GM12878 (cell line): ENCODE results near the gene TRIM54. TPM values are rescaled to one million over a fixed set of nuclear protein-coding genes. Genes with fewer than 3 reads are reported as not detected.

Experiments used
- ATAC-seq: fragments of 200-7000 bp; cut with Tn5 transposase; 3 replicates; pipeline ENCODE4 v1.9.1; 2020; ENCODE audit warnings: mild to moderate bottlenecking, moderate library complexity
- BruUV-seq: library from RNA; stranded (reverse); fragments of 400-500 nt; replicated peaks from 2 replicates; lab custom pipeline; 2021; lab: Mats Ljungman, UMichigan
- CTCF ChIA-PET: fragments of 300-600 bp; sonication (Branson Sonifier 250); formaldehyde crosslinking; extraction: SDS; loops from one replicate; lab custom pipeline; 2021; ENCODE audit warnings: inconsistent platforms; lab: Yijun Ruan, JAX
- POLR2A ChIA-PET: fragments of 350-600 bp; formaldehyde crosslinking; extraction: SDS; loops from one replicate; lab custom pipeline; 2021; ENCODE audit warnings: inconsistent platforms; lab: Charles Lee
- RAD21 ChIA-PET: fragments of 300-600 bp; sonication (Branson Sonifier 250); formaldehyde crosslinking; loops from one replicate; lab custom pipeline; 2023; ENCODE audit warnings: antibody characterized with exemption; ENCODE audit not compliant: unreplicated experiment; lab: Charles Lee
- SMC1A ChIA-PET: fragments of 300-600 bp; sonication (Branson Sonifier 250); formaldehyde crosslinking; loops from one replicate; lab custom pipeline; 2023; ENCODE audit not compliant: unreplicated experiment, uncharacterized antibody; lab: Charles Lee
- DNase-seq: peaks from one replicate; pipeline ENCODE4 v3.0.0-alpha.2; 2011; ENCODE audit warnings: low read depth, low spot score
- FAIRE-seq: peaks from 3 replicates; lab custom pipeline; 2011; peaks lifted over from hg19 to GRCh38; lab: Jason Lieb, UNC
- H2AFZ ChIP-seq: 2 replicates; pipeline ENCODE4 v1.6.0; 2011; ENCODE audit warnings: low read depth, low read length, control low read depth; ENCODE audit not compliant: control insufficient read depth
- H3K27ac ChIP-seq: 2 replicates; pipeline ENCODE4 v1.5.1; 2011; ENCODE audit warnings: control low read depth; ENCODE audit not compliant: control insufficient read depth, insufficient read depth
- H3K27me3 ChIP-seq, 2 experiments: replicated peaks in 1 of 2; 2 replicates each; pipeline versions ENCODE4 v1.6.0 to v1.6.1; 2011; ENCODE audit warnings: low read length in 1 of 2; ENCODE audit not compliant: control insufficient read depth in 2 of 2, insufficient read depth in 2 of 2
- H3K36me3 ChIP-seq, 2 experiments: 2 replicates each; pipeline ENCODE4 v1.5.1; 2011; ENCODE audit warnings: low read length in 1 of 2; ENCODE audit not compliant: control insufficient read depth in 2 of 2, insufficient read depth in 2 of 2
- H3K4me1 ChIP-seq: 2 replicates; pipeline ENCODE4 v1.6.1; 2011; ENCODE audit warnings: mild to moderate bottlenecking, low read length, moderate library complexity, mixed read lengths; ENCODE audit not compliant: control insufficient read depth, insufficient read depth
- H3K4me2 ChIP-seq: 2 replicates; pipeline ENCODE4 v1.6.0; 2011; ENCODE audit warnings: control low read depth; ENCODE audit not compliant: control insufficient read depth, insufficient read depth
- H3K4me3 ChIP-seq: fragments of 200-600 bp; sonication (generic); 2 replicates; pipeline ENCODE4 v1.5.1; 2016
- H3K79me2 ChIP-seq: 2 replicates; pipeline ENCODE4 v1.6.0; 2011; ENCODE audit warnings: low read length; ENCODE audit not compliant: control insufficient read depth, insufficient read depth
- H3K9ac ChIP-seq: 2 replicates; pipeline ENCODE4 v1.8.0; 2011; ENCODE audit warnings: low read length, control low read depth, mixed read lengths; ENCODE audit not compliant: control insufficient read depth, insufficient read depth
- H3K9me3 ChIP-seq: replicated peaks from 3 replicates; pipeline ENCODE4 v1.5.1; 2011; ENCODE audit warnings: mild to moderate bottlenecking, low read length; ENCODE audit not compliant: control insufficient read depth, insufficient read depth
- H4K20me1 ChIP-seq: 2 replicates; pipeline ENCODE4 v1.6.0; 2011; ENCODE audit not compliant: control insufficient read depth, insufficient read depth
- BMI1 ChIP-seq: fragments of 450-650 bp; IDR thresholded peaks from 2 replicates; pipeline ENCODE4 v1.6.1; 2016; ENCODE audit warnings: mild to moderate bottlenecking, moderate library complexity, borderline replicate concordance
- CBFB ChIP-seq: IDR thresholded peaks from 2 replicates; pipeline ENCODE4 v1.6.1; 2016; ENCODE audit warnings: antibody characterized with exemption, low read depth
- CHD2 ChIP-seq: IDR thresholded peaks from 2 replicates; pipeline ENCODE4 v1.6.1; 2011; ENCODE audit warnings: low read depth, low read length, improper control_type of control experiment, borderline replicate concordance
- CHD4 ChIP-seq: fragments of 200-600 bp; sonication (generic); IDR thresholded peaks from 2 replicates; pipeline ENCODE4 v1.6.1; 2016; ENCODE audit warnings: mild to moderate bottlenecking
- CREM ChIP-seq: IDR thresholded peaks from 2 replicates; pipeline ENCODE4 v1.6.1; 2014; ENCODE audit warnings: antibody characterized with exemption, low read depth
- EED ChIP-seq: sonication (generic); IDR thresholded peaks from 2 replicates; pipeline ENCODE4 v1.6.1; 2016; ENCODE audit warnings: antibody characterized with exemption, low read depth
- HDAC2 ChIP-seq: fragments of 200-600 bp; sonication (generic); IDR thresholded peaks from 2 replicates; pipeline ENCODE4 v1.6.1; 2017
- JUNB ChIP-seq: IDR thresholded peaks from 2 replicates; pipeline ENCODE4 v1.6.1; 2016; ENCODE audit warnings: antibody characterized with exemption, mild to moderate bottlenecking
- JUND ChIP-seq: IDR thresholded peaks from 2 replicates; pipeline ENCODE4 v1.6.1; 2012; ENCODE audit warnings: low read depth, mild to moderate bottlenecking, low read length, improper control_type of control experiment, moderate library complexity
- KAT2A ChIP-seq: conservative IDR thresholded peaks from 2 replicates; pipeline ENCODE4 v1.6.1; 2011; ENCODE audit warnings: low read depth, low read length; ENCODE audit not compliant: control insufficient read depth
- NFIC ChIP-seq: IDR thresholded peaks from 2 replicates; pipeline ENCODE4 v1.6.1; 2012; ENCODE audit warnings: low read depth, mild to moderate bottlenecking, inconsistent platforms, low read length, moderate library complexity
- WRNIP1 ChIP-seq: IDR thresholded peaks from 2 replicates; pipeline ENCODE4 v1.6.1; 2011; ENCODE audit warnings: low read depth, low read length, improper control_type of control experiment, borderline replicate concordance
- WGBS: methylation state at CpG from one replicate; pipeline ENCODE4 v1.1.6; 2016; ENCODE audit warnings: low lambda C conversion rate; ENCODE audit not compliant: insufficient replicate concordance, insufficient coverage; ENCODE audit errors: missing lambda C conversion rate; 5-methylcytosine and 5-hydroxymethylcytosine counted together
- in situ Hi-C: fragments of 300-500 bp; cut with MboI; formaldehyde crosslinking; loops from 9 replicates; pipeline ENCODE4 v1.14.3; 2018; ENCODE audit warnings: mixed read lengths
- intact Hi-C: fragments of 100-400 bp; cut with micrococcal nuclease; formaldehyde crosslinking; loops from one replicate; pipeline ENCODE4 v1.14.2; 2022; ENCODE audit not compliant: unreplicated experiment
- polyA plus RNA-seq, 11 experiments: library from polyadenylated mRNA; depleted of rRNA in 4 of 11; unstranded in 6 of 11; stranded (reverse) in 5 of 11; fragments of >200 nt; fragmentation: Nextera tagmentation in 4 of 11; fragmentation: Illumina TruSeq in 1 of 11; extraction: Ambion mirVana in 4 of 11; extraction: Trizol in 1 of 11; gene quantifications; 1 replicate in 1 of 11; 2 replicates in 10 of 11; pipeline versions ENCODE4 v1.2.1 to v1.2.3, GENCODE V29; 2011 to 2016; ENCODE audit warnings: inconsistent platforms in 2 of 11, missing spikeins in 2 of 11, low read depth in 1 of 11
- total RNA-seq, 4 experiments: library from RNA; depleted of rRNA in 3 of 4; stranded (reverse); fragments of >200 nt in 3 of 4; fragmentation: Illumina TruSeq in 1 of 4; extraction: Trizol in 1 of 4; gene quantifications; 2 replicates each; pipeline versions ENCODE4 v1.2.1 to v1.2.3, GENCODE V29; 2013 to 2021
- TF ChIP-seq, protein P1 (sequence below): fragments of 450-650 bp; IDR thresholded peaks from 2 replicates; pipeline ENCODE4 v1.6.1; 2017; ENCODE audit warnings: mild to moderate bottlenecking, moderate library complexity

TRIM54 gene
- total and polyA plus RNA-seq, 10 of the 15 experiments (the other 5 are each of a cell fraction or from before 2014, with no cell fraction given) = 0.03 to 0.08 TPM; not detected in 8

DNA sequence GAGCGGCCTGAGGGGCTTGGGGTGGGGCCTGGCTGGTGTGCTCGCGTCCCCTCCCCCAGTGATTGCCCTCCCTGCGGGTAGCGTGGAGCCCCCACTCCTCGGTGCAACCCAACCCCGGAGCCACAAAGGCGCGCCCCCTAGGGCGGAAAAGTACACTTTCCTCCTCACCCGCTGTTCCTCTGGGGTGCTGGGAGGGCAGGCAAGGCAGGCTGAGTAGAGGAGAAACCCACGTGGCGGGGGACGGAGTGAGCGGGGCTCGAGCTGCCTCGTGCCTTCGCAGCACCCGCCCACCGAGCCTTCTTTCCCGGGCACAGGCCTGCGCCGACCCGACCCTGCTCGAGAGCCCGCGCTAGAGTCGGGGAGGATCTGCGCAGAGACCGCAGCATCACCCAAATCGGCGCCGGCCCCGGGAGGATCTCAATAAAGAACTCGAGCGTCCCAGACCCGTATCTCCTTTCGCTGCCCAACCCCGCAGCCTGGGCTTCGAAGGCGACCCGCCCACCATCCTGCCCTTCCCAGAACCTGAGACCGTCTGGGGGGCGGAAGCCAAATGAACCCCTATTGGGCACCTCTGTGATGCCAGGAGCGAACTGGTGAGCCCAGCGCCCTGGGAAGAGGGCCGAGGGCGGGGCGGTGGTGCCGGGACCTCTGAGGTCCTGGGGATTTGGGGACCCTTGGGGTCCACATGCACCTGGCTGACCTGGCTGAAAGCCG lies 24.5 kb downstream of the TRIM54 start:
- no peak overlapping the region for H3K4me2 ChIP-seq
- SMC1A ChIA-PET = no interaction called here
- RAD21 ChIA-PET = no interaction called here
- no peak overlapping the region for H2AFZ ChIP-seq
- H3K27ac ChIP-seq = no peak overlapping the region
- no TSS peak for BruUV-seq
- H3K36me3 ChIP-seq = peaks cover 0 to 3% of the 10 kb centered on the region in 2 experiments; a peak in 1 of 4 replicates
- FAIRE-seq (no peak), DNase-seq (no peak), ATAC-seq (peak; percentile 51)
- WGBS = 18% methylated on average over 49 of the region's 51 CpGs
- no peaks in the 10 kb centered on the region; the same call in 2 of the 3 replicates for H3K9me3 ChIP-seq
- in situ Hi-C loops (no loop called here), intact Hi-C loops (no loop called here)
- H3K4me1 ChIP-seq = no peaks in the 10 kb centered on the region
- no peak overlapping the region for H3K4me3 ChIP-seq
- CTCF ChIA-PET = no interaction called here
- no peaks in the 10 kb centered on the region for H3K79me2 ChIP-seq
- POLR2A ChIA-PET = no interaction called here
- H3K27me3 ChIP-seq = no peaks in the 10 kb centered on the region; a peak in 1 of 4 replicates
- H4K20me1 ChIP-seq = no peaks in the 10 kb centered on the region
- no peak overlapping the region for H3K9ac ChIP-seq
- TF ChIP-seq JUND (no peak), BMI1 (no peak), WRNIP1 (no peak), CHD2 (no peak), CREM (no peak), CHD4 (no peak), KAT2A (no peak), JUNB (no peak), CBFB (no peak), HDAC2 (no peak), NFIC (no peak), EED (no peak)
- TF ChIP-seq, protein P1, sequence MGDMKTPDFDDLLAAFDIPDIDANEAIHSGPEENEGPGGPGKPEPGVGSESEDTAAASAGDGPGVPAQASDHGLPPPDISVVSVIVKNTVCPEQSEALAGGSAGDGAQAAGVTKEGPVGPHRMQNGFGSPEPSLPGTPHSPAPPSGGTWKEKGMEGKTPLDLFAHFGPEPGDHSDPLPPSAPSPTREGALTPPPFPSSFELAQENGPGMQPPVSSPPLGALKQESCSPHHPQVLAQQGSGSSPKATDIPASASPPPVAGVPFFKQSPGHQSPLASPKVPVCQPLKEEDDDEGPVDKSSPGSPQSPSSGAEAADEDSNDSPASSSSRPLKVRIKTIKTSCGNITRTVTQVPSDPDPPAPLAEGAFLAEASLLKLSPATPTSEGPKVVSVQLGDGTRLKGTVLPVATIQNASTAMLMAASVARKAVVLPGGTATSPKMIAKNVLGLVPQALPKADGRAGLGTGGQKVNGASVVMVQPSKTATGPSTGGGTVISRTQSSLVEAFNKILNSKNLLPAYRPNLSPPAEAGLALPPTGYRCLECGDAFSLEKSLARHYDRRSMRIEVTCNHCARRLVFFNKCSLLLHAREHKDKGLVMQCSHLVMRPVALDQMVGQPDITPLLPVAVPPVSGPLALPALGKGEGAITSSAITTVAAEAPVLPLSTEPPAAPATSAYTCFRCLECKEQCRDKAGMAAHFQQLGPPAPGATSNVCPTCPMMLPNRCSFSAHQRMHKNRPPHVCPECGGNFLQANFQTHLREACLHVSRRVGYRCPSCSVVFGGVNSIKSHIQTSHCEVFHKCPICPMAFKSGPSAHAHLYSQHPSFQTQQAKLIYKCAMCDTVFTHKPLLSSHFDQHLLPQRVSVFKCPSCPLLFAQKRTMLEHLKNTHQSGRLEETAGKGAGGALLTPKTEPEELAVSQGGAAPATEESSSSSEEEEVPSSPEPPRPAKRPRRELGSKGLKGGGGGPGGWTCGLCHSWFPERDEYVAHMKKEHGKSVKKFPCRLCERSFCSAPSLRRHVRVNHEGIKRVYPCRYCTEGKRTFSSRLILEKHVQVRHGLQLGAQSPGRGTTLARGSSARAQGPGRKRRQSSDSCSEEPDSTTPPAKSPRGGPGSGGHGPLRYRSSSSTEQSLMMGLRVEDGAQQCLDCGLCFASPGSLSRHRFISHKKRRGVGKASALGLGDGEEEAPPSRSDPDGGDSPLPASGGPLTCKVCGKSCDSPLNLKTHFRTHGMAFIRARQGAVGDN = no peak
